ENCODE results near the gene HNRNPLL.
"Not testable (repeated sequence)": the region's sequence is repeated elsewhere in the genome, so short reads cannot be mapped to it uniquely, and the experiment has no call there.

The HNRNPLL gene

DNA sequence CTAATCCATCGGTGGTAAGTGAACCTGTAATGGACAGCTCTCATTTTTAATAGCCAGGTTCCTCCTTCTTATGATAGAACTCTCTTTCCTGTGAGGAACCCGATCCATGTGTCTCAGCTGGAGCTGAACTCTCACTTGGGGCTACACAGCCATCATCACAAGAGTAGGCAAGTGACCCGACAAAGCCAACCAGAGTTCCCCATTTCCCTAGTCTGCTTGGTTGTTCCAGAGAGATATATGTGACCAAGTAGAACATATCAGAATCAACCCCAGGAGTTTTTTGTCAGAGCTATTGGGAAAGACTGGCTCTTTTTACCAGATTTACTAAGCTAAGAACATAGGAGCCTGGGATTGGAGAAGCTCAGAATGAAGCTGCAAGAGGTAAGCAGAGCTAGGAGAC, 14.6 kb upstream of the HNRNPLL start:
- DNase-seq = no peak

- DNase-seq = no peak
Measured at GRCh38 chr2:38615237-38615636, 12.5 kb upstream of the HNRNPLL start.

DNA sequence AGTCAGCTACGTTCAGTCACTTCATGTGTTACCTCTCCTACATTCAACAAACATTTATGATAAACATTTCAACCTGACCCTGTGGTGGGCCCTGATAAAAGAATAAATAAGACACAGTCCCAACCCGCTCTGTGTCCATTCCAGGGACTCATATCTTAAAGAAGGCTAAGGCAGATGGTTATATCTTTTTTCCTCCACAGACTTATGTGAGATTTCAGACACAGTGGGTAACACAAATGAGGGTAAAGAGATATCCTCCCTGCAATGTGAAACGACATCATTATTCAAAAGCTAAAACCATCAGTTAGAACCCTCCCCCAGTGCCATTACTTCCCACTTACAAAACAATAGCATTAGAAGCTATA, 11.1 kb upstream of the HNRNPLL start:
- DNase-seq = no peak

DNA sequence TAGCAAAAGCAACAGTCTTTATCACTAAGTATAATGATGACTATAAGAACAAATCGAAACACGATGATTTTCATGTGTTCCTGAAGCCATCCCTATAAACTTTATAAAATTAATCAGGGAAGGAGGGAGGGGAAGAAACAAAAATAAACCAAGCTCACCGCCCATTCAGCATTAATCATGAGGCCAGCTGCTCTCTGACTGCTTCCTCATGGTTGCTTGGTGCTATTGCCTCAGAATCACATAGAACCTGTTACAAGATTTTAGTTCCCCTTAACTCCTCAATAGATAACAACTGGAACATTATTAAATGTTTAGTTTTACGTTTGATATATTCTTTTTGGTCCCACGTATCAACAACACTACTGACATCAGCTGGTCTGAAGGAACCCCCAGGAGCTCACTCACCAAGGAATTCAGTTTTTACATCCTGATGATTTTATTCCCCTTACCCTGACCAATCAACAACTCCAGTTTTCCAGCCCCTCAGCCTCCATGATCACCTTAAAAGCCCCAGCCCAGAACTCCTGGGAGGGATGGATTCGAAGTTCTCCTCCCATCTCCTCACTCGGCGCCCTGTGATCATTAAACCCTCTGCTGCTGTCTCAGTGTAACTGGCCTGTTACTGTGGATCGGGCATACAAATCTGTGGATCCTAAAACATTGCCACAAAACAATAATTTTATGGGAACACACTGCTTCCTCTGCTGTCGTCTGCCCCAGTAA, 10.6 kb upstream of the HNRNPLL start:
- no peak for DNase-seq

- DNase-seq = peak; percentile 56
Measured at GRCh38 chr2:38610851-38611801, 8.4 kb upstream of the HNRNPLL start.

- DNase-seq = not testable (repeated sequence)
Measured at GRCh38 chr2:38609246-38609645, 6.5 kb upstream of the HNRNPLL start.

DNA sequence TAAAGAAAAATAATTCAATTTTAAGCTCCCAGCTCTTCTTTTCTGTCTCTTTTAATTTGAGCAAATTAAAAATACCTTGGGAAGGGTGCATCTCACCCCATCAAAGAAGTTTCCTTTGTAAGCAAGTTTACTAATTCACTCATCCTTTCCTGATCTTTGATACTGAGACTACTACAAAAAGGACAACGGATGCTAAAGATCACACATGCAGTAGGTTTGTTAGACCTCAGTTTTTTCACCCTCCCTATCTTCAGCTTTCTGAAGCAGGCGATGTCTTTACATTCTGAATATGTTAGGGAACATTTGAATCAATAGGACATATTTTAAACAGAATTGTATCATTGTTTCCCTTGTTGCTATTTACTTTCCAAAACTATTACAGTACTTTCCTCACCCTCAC, 6.0 kb upstream of the HNRNPLL start:
- no peak for DNase-seq

DNA sequence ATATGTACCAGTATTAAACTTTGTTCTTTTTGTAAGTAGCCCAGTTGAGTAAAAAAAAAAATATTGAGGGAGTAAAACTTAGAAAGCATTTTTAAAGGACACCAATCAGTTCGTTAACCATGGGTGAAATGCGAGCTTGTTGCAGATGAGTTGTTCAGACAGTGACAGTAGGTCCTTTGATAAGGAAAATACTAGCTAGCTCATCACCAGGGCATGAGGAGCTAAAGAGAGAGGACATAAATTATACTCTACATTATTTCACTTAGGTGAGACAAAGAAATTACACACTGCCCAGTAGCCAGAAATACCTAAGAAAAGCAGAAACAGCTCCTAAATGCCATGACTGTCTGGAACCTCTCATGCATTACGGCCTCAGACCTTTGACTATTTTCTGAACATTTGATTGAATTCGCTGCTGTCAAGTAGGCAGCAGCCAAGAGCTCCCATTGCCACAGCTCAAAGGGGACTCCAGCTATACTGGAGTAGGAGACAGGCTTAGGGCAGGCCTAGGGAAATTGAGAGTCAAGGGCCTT, 2.6 kb upstream of the HNRNPLL start:
- no peak for DNase-seq

GRCh38 chr2:38603402-38604290, 918 bp upstream of the HNRNPLL start:
- DNase-seq = peak; percentile 84

DNA sequence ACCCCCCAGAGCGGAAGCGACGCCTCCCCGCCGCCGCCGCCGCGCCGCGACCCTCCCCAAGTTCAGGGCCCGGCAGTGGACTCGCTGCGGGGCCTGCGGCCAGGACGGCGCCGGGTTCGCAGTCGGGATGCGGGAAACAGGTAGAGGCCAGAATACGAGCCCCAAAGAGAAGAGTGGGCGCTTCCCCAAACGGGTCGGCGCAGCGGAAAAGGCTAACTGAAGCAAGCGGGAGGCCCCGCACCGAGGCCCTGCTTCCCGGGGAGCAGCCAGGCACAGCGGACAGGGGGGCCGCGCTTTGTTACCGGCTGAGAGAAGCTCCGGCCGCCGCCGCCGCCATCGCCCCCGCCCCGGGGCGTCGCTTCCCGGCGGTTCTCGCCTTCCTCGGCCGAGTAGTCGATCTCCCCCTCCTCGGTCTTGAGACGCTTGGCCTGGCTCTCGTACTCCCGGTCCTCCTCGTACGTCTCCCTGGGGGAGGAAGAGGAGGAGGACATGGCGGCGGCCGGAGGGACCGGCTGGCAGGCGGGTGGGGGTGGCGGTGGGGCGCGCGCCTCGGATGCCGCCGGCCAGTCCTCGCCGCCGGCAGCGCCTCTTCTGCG, 494 bp downstream of the HNRNPLL start:
- DNase-seq = no peak

DNA sequence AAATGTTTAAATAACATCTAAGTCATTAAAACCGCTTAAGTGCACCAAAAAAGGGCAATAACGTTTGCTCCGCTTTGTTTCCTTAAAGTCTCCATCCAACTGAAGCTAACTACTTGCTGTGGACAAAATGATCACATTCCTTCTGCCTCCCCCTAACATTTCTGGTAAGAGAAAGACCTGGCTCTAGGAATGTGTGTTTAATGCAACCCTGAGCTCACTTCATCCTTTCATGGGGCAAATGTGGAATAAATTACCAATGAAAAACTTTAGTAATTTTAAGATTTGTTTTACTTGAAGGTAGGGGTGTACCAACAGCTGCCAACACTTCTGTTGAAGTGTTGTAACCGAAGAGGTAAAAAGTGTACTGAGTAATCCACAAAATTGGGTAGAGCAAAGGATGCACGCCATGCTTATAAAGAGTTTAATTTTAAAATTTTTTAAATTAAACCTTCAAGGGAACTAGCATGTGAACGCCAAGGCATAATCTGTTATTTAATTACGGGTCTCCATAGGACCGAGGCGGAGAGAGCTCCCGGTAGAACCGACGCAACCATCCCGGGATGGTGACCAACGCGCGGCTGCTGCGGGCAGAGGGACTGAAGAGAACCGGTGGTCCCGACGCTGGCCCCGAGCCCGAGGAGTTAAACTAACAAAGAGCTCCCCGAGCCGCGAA, 1.1 kb downstream of the HNRNPLL start:
- no peak for DNase-seq

- no peak for DNase-seq
Measured at GRCh38 chr2:38600921-38601455, 1.7 kb downstream of the HNRNPLL start.

GRCh38 chr2:38600242-38600891, 2.4 kb downstream of the HNRNPLL start:
- peak; percentile 37 for DNase-seq

DNA sequence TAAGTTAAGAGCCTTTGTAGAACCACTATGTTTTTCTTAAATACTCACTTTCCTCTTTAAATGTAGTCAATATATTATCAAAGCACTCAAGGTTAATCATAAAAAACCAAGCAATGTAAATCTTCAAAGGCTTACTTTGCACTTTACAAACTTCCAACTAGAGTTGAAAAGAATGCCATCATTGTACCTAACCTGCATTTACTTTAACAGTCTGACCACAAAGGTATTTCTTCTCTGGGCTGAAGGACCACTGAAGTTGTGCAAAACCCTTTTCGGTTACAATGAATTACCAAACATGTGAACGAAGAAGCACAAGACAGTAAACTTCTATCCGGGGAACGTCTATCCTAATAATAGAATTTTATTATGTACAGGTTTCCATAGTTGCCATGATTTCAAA, 3.0 kb downstream of the HNRNPLL start:
- peak; percentile 77 for DNase-seq

GRCh38 chr2:38598991-38599295, 3.8 kb downstream of the HNRNPLL start:
- DNase-seq = no peak

DNA sequence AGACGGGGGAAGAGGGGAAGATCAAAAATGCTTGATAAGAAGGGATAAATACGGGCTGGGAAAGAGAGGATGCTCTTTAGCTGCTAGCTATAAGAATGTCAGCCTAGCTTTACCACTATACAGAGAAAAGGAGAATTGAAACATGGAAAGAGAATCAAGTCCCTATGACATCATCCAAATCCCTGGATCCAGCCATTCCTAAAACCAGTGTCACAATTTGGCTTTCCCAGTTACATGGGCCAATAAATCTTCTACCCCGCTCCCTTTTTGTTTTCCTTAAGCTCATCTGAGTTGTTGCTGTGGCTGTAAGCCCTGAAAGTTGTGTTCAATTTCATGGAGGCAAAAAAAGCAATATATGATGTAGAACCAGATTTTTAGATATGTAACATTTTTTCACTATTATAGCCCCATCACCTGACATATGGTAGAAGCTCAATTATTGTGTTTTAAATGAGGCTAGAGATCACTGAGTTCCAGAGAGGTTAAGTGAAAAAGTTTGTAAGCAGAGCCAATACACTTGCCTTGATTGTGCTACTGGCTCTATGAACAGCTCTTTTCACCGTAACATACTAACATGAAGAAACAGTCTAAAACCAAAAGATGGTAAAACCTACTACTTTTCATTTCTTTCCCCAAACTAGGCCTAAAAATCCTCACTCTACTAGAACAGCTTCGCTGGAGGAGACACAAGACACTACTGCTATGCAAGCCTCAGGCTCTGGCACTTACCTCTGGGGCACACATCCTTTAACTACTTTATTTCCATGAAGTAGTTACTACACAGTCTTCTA, 4.3 kb downstream of the HNRNPLL start:
- DNase-seq = peak; percentile 34

DNA sequence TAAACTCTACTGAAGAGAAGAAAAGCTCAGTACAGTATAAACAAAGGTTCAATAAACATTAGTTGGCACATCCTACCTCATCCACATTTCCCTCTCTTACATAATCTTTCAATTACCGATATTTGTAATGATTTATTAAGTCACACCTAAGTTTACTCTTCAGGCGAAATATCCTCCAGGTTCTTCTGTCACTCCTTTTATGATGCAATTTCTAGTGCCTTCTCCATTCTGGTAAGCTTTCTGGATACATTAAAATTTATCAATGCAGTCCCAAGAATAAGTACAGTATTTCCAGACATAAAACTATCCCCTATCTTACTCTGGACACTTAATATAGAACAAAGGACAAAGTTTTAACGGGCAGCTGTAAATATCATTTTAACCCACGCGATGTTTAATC, 5.6 kb downstream of the HNRNPLL start:
- DNase-seq = no peak

DNA sequence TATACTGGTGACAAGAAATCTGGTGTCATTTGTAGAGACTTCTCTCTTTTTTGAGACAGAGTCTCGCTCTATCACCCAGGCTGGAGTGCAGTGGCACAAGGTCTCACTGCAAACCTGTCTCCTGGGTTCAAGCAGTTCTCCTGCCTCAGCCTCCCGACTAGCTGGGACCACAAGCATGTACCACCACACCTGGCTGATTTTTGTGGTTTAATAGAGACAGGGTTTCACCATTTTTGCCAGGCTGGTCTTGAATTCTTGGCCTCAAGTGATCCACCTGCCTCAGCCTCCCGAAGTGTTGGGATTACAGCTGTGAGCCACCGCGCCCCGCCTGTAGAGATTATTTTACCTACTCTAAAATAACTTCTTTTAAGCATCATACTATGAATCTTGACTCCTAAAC, 6.5 kb downstream of the HNRNPLL start:
- DNase-seq = no peak

- DNase-seq = no peak
Measured at GRCh38 chr2:38592951-38593350, 9.8 kb downstream of the HNRNPLL start.

- DNase-seq = peak; percentile 43
Measured at GRCh38 chr2:38591152-38591551, 11.6 kb downstream of the HNRNPLL start.

Data from CD4-positive, alpha-beta T cell treated with Interleukin-4 for 4 hours (primary cell).